GM12892 (cell line): ENCODE measurements around the gene MISP.

Experiments
- POLR2A ChIP-seq: IDR thresholded peaks from 2 replicates; pipeline ENCODE4 v1.6.1; 2011; ENCODE audit warnings: low read depth, low read length, control low read depth
- POLR2AphosphoS5 ChIP-seq: IDR thresholded peaks from 2 replicates; pipeline ENCODE4 v1.6.1; 2011; ENCODE audit warnings: low read depth, low read length, control low read depth

- TF ChIP-seq POLR2AphosphoS5 (no peak), POLR2A (no peak)
Measured at GRCh38 chr19:711254-711653, 39.7 kb upstream of the MISP start.
